ENCODE data around the gene GNG8.

The GNG8 gene

DNA sequence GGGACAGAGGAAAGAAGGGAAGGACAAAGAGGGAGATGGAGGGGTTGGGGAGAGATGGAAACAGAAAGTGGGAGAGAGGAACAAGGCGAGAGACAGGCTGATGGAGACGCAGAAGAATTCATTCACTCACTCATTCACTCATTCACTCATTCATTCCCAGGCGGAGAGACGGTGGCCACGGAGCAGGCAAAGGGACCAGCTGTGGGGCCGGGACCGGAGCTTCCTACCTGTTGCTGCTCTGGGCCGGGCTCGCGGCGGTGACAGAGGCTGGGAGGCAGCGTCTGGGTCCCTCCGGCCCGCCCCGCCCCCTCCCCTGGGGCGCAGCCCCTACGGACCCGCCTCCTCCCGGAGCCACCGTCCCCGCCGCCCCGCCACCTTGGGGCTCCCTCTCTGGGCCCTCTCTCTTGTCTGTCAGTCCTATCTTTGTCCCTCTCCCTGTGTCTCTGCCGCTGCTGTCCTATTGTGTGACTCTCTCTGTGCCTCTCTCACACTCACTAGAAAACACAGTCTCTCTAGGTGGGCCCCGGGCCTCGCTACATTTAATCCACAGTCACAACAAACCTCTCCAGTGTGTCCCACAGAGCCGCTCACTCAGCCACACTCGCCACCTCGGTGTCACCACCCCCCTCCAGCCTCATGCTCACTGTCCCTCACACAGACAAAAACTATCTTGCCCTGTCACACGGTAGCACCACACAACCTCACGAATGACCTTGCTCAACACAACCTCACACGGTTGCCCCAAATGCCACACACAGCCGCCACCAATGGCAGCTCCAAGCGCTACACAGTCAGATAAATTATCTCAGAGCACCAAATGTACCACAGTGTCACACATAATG is at the start of gene GNG8:
Gene GNG8, minus strand, starts transcription at position 283 of the 842 bp plus-strand sequence. CDS start 1,520 bp downstream, outside the sequence.
- no peak for DNase-seq (ENCODE audit: low read depth in 2 of 2, low spot score in 1 of 2)

DNA sequence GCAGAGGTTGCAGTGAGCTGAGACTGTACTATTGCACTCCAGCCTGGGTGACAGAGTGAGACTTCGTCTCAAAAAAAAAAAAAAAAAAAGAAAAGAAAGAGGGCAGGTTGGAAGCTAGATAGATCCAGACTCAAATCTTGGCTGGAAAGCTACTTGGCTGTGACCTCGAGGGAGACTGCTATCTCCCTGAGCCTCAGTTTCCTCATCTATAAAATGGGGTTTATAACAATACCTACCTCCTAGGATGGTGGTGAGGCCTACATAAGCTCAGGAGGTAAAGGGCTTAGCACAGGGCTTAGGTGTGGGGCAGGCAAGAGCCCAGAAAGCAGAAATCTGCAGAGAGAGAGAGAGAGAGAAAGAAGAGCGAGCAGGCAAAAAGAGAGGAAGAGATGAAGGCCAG is 49.2 kb upstream of the GNG8 start:
- no peak for DNase-seq (ENCODE audit: low read depth in 2 of 2, low spot score in 1 of 2)

DNA sequence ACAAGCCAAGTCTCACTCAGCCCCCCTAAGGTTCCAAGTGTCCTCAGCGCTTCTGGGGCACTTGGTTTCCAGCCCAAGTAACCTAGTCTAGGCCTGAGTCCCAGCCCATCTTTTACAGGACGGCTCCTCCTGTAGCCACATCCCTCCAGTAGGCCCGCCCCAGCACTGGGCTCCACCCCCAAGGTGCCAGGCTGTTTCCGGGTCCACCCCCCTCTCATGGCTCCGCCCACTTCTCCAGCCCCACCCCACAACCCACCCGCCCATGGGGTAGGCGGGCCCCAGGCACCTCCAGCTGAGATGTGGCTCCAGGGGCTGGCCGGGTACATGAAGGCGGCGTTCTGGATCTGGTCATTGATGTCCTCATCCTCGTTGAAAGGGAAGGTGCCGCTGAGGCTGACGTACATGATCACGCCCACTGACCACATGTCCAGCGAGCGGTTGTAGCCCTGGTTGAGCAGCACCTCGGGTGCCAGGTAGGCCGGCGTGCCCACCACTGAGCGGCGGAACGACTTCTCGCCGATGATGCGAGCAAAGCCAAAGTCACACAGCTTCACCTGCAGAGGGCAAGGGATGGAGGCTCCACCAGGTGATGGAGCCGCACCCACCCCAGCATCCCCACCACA is 42.2 kb upstream of the GNG8 start:
- no peak for DNase-seq (ENCODE audit: low read depth in 2 of 2, low spot score in 1 of 2)

DNA sequence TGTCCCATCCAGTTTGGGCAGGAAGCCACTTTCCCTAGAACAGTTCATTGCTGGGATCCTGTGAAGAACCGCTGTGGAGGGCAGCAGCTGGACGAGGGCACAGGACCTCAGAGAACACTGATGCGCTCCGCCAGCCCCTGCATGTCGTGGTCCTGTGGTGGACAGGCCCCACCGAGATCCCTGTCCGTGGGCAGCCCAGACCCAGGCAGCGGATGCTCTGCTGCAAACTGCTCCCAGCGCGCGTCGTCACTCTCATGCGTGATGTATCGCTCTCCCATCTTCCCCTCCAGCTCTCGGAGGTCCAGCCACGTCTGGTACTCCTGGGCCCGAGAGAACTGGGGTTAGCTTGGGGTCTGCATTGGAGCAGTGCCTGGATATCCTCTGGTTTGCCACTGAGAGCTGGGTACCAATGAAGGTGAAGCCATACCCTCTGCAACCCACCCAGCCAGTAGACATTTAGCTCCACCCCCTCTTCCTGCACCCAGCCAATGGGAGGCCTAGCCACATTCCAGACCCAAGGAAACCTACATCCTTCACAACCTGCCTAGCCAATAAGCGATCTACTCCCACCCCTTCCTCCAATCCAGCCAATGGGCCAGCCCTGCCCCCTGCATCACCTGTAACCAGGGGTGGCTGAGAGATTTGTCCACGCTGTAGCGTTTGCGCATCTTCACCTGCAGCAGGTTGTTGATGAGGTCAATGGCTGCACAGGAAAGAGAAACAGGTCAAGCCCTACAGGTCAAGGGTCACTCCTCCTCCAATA is 38.6 kb upstream of the GNG8 start:
- DNase-seq (ENCODE audit: low read depth in 2 of 2, low spot score in 1 of 2): no peak

DNA sequence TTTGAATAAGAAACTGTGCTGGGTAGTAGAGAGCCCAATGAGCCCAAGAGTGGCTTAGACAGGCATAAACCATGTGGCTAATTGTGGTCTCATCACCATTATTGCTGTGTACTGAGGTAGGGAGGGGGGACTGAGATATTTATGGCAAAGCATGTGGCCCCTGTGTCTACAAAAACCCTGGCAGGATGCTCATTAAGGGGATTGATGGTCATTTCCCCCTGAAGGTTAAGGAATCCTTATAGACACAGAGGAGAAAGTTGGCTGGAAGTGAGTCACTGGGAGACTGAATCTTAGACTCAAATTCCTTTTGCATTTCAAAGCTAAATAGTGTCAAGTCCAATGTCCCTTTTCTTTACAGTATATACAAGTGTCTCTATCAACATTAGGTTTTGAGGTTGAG is 34.8 kb upstream of the GNG8 start:
- DNase-seq (ENCODE audit: low read depth in 2 of 2, low spot score in 1 of 2): no peak

DNA sequence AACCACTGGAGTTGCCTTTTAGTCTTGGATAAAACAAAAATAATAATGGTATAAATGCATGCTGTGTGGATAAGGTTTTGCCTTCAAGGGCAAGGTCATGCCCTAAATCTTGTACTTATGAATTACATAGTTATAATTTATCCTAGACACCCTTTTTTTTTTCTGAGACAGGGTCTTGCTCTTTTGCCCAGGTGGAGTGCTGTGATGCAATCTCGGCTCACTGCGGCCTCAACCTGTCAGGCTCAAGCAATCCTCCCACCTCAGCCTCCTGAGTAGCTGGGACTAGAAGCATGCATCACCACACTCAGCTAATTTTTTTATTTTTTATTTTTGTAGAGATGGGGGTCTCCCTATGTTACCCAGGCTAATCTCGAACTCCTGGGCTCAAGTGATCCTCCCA is 32.7 kb upstream of the GNG8 start:
- no peak for DNase-seq (ENCODE audit: low read depth in 2 of 2, low spot score in 1 of 2)

DNA sequence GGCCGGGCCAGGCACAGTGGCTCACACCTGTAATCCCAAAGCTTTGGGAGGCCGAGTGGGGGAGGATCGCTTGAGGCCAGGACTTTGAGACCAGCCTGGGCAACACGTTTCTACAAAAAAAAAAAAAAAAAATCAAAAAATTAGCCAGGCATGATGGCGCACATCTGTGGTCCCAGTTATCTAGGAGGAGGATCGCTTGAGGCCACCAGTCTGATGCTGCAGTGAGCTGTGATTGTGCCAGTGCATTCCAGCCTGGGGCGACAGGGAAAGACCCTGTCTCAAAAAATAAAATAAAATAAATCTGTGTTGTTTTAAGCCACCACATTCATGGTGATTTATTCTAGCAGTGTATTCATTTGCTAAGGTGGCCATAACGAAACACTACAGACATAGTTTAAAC is 29.1 kb upstream of the GNG8 start:
- DNase-seq (ENCODE audit: low read depth in 2 of 2, low spot score in 1 of 2): no peak

DNA sequence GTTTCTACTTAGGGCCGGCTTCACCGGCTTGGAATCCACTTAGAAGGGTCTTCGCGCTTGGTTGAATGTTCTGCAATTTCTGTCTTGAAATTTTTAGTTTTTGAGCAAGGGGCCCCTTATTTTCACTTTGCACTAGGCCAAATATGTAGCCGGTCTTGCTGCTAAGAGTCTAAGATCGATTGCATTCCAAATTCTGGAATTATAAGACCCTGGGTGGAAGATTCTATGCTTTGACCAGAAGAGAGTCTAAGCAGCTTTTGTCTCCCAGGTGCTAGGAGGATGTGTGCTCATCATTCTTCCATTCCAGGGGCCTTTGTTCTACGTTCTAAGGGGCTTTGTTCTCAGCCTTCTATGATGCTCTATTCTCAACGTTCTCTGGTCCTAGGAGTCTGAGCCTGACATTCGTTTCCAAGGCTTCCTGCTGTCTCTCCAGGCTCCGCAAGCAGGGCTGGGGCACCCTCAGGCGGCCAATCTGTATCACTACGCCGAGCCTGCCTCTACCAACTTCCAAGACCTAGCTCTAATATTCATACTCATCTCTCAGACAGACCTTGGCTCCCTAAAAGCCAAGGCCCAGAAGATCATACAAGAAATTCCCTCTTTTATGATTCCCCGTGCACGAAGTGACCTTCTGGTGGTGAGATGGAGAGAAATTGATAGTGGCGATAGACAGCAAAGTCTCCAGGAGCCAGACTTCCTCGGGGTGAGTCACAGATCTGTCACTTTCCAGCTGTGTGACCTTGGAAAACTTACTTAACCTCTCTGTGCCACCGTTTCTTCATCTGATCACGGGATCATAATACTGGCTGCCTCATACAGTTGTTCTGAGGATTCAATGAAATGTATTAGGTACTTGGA is 26.0 kb upstream of the GNG8 start:
- peak; percentile 44 to 49 for DNase-seq (ENCODE audit: low read depth in 2 of 2, low spot score in 1 of 2)

DNA sequence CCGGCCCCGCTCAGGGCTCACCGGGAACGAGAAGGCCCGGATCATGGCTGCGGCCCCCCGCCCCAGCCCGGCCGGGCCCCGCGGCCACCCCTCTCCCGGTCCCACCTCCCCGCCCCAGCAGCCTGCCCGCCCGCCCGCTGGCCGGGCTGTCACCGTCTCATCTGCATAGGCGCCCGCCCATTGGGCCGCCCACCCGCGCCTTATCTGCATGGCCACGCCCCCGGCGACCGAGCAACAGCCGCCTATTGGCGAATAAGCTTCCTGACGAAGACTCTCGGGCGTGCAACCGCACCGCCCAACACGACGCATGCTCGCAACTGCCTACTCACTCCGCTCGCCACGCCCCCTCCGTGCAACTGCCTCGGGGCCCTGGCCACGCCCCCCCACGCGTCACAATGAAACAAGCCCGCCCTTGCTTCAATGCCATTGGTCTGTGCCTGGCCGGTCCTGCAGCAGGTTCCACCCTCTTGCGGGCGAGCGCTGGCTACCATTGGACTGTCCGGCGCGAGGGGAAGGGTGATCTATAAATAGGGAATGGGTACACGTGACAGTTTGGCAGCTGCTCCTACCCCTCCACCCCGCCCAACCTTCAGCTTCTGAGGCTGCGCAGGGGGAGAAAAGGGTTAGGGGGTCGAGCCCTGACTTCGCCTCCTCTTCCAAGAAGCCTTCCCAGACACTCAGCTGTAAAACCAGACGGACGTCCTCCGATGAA is 25.2 kb upstream of the GNG8 start, which contains the start of gene DACT3:
Gene DACT3, minus strand, starts transcription at position 163 of the 712 bp plus-strand sequence. Its CDS starts 118 bp downstream, at position 45.
- peak; percentile 99 to 100 for DNase-seq (ENCODE audit: low read depth in 2 of 2, low spot score in 1 of 2)

DNA sequence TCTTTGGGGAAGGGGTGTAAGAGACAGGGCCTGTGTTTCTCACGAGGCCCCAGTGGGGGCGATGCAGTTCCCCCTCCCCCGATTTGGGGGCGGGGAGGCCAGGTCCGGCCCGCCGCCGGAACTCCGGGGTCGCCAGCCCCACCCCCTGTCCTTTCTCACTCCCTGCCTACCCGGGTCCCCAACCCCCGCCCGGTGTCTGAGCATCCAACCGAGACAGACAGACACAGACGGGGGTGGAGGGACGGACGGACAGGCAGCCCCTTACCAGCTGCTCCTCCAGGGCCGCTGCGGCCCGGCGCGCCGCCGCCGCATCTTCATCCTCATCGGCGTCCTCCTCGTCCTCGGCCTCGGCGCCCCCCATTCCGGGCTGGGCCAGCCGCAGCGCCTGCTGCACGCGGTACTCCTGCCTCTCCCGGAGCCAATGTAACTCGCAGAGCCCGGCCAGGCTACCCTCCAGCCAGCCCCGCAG is 24.6 kb upstream of the GNG8 start:
- DNase-seq (ENCODE audit: low read depth in 2 of 2, low spot score in 1 of 2): no peak

DNA sequence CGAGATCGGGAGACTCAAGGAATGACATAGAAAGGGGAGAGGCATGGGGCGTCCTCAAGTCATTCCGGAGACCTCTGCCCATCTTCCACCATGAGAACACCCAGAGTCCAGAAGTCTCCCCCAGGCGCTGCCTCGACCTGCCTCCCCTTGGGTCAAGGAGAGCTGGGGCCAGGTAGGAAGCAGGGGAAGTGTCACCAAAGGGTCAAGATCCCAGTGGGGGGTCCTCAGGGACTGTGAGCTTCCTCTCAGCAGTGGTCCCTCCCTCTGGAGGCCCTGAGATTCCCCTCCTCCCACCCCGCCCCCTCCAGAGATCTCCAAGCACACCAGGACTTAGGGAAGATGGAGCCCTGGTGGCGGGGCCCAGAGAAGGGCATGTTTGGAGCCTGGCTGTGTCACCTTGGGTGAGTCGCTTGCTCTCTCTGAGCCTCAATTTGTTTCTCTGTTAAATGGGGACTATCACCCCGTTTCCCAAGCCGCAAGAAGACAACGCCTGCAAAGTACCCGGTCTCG is 24.1 kb upstream of the GNG8 start:
- DNase-seq (ENCODE audit: low read depth in 2 of 2, low spot score in 1 of 2): no peak

DNA sequence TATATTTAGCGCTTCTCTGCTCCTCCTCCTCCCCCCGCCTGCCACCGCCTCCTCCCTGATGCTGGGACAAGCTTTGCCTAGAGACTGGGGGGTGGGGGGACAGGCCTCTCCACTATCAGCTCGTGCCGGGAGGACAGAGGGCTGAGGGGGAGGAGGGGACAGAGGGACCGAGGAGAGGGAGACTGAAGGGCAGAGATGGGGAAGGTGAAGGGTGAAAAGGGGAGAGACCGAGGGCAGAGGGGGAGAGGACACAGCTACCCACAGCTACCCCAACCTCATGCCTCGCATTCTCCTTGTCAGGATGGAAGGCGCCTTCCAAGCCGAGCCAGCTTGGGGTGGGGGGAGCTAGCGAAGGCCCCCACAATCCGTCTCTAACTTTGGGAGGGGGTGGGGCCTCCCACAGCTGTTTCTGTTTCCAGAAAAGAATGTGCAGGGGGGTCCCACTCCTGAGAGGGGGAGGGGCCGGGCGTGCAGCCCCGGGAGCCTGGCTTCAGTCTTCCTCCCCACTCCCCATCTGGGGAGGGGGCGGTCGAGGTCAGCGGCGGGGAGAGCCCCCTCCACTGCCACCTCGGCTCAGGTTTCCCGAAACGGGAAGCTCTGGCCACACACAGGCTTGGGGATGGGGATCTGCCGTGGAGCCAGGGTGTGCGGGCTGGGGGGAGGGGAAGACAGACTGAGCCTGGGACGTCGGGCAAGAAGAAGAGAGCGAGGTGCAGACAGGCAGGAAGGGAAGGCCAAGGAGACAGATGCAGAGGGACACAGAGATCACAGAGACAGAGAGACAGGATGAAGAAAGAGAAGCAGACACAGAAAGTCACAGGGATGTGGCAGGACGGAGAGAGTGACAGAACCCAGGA is 23.4 kb upstream of the GNG8 start:
- no peak for DNase-seq (ENCODE audit: low read depth in 2 of 2, low spot score in 1 of 2)

DNA sequence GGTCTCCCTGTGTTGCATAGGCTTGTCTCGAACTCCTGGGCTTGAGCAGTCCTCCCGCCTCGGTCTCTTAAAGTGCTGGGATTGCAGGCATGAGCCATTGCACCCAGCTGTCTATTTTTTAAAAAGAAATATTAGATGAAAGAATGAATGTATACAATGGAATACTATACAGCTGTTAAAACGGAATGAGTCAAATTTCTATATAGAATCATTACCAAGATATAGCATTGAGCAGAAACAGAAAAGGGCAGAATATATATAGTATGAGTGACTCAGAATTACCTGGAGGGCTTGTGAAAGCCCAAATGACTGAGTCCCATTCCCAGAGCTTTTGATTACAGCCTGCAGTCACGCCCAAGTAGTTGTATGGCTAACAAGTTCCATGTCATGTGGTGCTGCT is 20.5 kb upstream of the GNG8 start:
- DNase-seq (ENCODE audit: low read depth in 2 of 2, low spot score in 1 of 2): no peak

DNA sequence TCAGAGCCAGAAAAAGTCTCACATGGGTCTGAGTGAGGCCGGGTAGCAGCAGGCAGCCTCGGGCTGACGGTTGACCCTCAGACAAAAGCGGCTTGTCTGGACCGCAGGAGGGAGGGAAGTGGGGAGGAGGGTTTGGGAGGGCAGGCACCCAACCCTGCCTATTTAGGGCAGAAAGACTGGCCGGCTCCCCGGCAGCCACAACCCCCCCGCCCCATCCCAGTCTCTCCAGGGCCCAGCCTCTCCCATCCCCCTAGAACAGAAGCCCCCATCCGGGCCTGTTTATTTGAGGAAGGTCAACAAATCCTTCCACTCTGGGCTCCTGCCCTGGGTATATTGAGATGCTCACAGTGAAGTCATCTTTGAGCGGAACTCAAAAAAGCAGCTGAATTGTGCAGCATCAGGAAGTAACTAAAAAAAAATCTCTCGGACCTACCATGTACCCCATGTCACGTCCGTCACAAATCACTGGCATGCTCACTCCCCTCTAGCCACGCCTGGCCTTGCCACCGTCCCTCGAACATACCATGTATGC is 18.7 kb upstream of the GNG8 start:
- no peak for DNase-seq (ENCODE audit: low read depth in 2 of 2, low spot score in 1 of 2)

DNA sequence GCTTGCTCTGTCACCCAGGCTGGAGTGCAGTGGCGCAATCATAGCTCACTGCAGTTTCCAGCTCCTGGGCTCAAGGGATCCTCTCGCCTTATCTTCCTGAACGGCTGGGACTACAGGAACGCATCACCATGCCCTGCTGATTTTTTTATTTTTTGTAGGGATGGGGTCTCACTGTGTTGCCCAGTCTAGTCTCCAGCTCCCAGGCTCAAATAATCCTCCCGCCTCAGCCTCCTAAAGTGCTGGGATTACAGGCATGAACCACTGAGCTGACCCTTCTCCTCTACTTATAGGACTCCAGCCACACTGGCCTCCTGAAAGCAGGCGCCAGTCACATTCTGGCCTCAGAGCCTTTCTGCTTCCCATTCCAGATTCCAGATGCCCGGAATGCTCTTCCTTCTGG is 14.4 kb upstream of the GNG8 start:
- DNase-seq (ENCODE audit: low read depth in 2 of 2, low spot score in 1 of 2): no peak

DNA sequence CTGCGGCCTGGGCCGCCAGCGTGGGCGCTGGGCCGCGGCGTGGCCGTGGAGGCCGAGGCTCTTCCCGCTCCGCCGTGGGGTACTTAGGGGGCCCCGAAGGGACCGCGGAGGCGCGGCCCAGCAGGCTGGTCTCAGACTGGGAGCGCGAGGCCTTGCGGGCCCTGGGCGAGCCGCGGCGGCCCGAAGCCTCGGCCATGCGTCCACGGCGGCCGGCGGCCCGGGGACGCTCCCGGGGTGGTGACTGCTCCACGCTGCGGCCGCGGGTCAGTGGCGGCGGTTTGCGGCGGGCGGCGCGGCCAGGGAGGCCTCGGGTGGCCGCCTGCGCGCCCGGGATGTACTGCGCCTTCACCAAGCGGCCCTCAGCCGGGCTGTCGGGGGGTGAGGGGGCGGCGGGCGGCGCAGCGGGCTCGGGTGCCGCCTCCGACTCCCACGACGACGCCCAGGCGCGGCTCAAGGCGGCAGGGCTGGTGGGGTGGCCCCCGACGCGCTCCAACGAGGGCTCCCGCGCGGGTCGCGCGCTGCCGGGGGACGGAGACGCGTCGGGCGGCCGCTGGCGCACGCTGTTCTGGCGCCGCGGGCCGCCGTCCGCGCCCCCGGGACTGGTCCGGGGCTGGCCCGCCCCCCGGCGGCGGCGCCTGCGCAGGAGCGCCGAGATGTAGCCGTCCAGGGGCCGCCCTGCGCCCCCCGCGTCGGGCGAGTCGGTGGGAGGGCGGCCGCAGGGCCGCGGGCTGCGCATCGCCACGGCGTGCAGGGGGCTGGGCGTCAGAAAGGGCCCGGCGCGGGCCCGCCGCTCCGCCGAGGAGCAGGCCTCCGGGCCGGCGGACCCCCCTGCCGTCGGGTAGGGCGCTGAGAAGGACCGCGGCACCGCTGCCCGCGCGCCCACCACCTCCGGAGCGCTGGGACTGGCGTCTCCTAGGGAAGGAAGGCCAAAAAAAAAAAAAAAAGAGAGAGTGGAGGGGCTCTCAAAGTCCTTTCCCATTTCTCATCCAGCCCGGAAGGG is 13.3 kb upstream of the GNG8 start:
- DNase-seq (ENCODE audit: low read depth in 2 of 2, low spot score in 1 of 2): no peak

Measured in stimulated activated CD8-positive, alpha-beta memory T cell treated with anti-CD3 and anti-CD28 coated beads, Interleukin-4, amount 100 ng/mL, for 4 hours (primary cell).